IMR-90 (cell line): ENCODE data around the gene TLR6. TPM values are rescaled to one million over a fixed set of nuclear protein-coding genes. Genes with fewer than 3 reads are reported as not detected.
A peak's percentile ranks its signal among the peaks of the same experiment; 100 is the strongest.

Experiments
- ATAC-seq: fragments of 200-7000 bp; cut with Tn5 transposase; 2 replicates; pipeline ENCODE4 v1.9.1; 2020; ENCODE audit warnings: low read depth, mild to moderate bottlenecking, moderate library complexity
- BruUV-seq: library from RNA; stranded (reverse); fragments of 400-500 nt; replicated peaks from 2 replicates; lab custom pipeline; 2021; lab: Mats Ljungman, UMichigan
- CTCF ChIA-PET: fragments of 300-600 bp; formaldehyde crosslinking; extraction: SDS; loops from one replicate; lab custom pipeline; 2021; ENCODE audit warnings: antibody characterized with exemption; lab: Yijun Ruan, JAX
- POLR2A ChIA-PET: fragments of 300-600 bp; sonication (Branson Sonifier 250); formaldehyde crosslinking; loops from one replicate; lab custom pipeline; 2022; ENCODE audit warnings: antibody characterized with exemption; ENCODE audit not compliant: unreplicated experiment; lab: Charles Lee
- DNase-seq: peaks from one replicate; pipeline ENCODE4 v3.0.0; 2013
- H2AFZ ChIP-seq: replicated peaks from 2 replicates; pipeline ENCODE3; 2013; ENCODE audit warnings: low read length, mild to moderate bottlenecking; ENCODE audit not compliant: poor library complexity
- H2AK5ac ChIP-seq: 2 replicates; pipeline ENCODE4 v1.6.1; 2013; ENCODE audit warnings: low read depth, low read length, inconsistent platforms
- H2AK9ac ChIP-seq: replicated peaks from 2 replicates; pipeline ENCODE3; 2013; ENCODE audit warnings: mild to moderate bottlenecking, low read depth, low read length, moderate library complexity; ENCODE audit not compliant: poor library complexity
- H2BK120ac ChIP-seq: 2 replicates; pipeline ENCODE4 v1.6.1; 2013; ENCODE audit warnings: low read depth, low read length, inconsistent platforms
- H2BK15ac ChIP-seq: 3 replicates; pipeline ENCODE4 v1.6.1; 2013; ENCODE audit warnings: low read depth, low read length, inconsistent platforms
- H2BK20ac ChIP-seq: 2 replicates; pipeline ENCODE4 v1.6.1; 2013; ENCODE audit warnings: low read depth, mild to moderate bottlenecking, inconsistent platforms, low read length, moderate library complexity
- H2BK5ac ChIP-seq: 2 replicates; pipeline ENCODE4 v1.6.1; 2013; ENCODE audit warnings: mild to moderate bottlenecking, low read depth, low read length, inconsistent platforms; ENCODE audit not compliant: poor library complexity, severe bottlenecking
- H3K14ac ChIP-seq: replicated peaks from 2 replicates; pipeline ENCODE4 v1.6.1; 2013; ENCODE audit warnings: low read depth, low read length, inconsistent platforms
- H3K18ac ChIP-seq: 2 replicates; pipeline ENCODE4 v1.6.1; 2013; ENCODE audit warnings: low read depth, low read length, control low read depth
- H3K23ac ChIP-seq: 2 replicates; pipeline ENCODE4 v1.6.1; 2013; ENCODE audit warnings: low read depth, low read length, inconsistent platforms
- H3K27ac ChIP-seq: 2 replicates; pipeline ENCODE4 v1.5.1; 2013; ENCODE audit warnings: mild to moderate bottlenecking, control low read depth, low read length; ENCODE audit not compliant: insufficient read depth
- H3K27me3 ChIP-seq: 2 replicates; pipeline ENCODE4 v1.6.1; 2013; ENCODE audit warnings: low read length; ENCODE audit not compliant: control insufficient read depth, insufficient read depth
- H3K36me3 ChIP-seq: 2 replicates; pipeline ENCODE4 v1.6.1; 2013; ENCODE audit warnings: low read length, mixed read lengths; ENCODE audit not compliant: control insufficient read depth, insufficient read depth
- H3K4ac ChIP-seq: 2 replicates; pipeline ENCODE4 v1.6.1; 2013; ENCODE audit warnings: low read depth, low read length, inconsistent platforms
- H3K4me1 ChIP-seq: 2 replicates; pipeline ENCODE4 v1.6.1; 2013; ENCODE audit warnings: low read length, mixed read lengths; ENCODE audit not compliant: control insufficient read depth, insufficient read depth
- H3K4me2 ChIP-seq: 2 replicates; pipeline ENCODE4 v1.6.1; 2013; ENCODE audit warnings: low read depth, mild to moderate bottlenecking, control low read depth, low read length, moderate library complexity
- H3K4me3 ChIP-seq: 2 replicates; pipeline ENCODE4 v1.5.1; 2013; ENCODE audit warnings: low read depth, mild to moderate bottlenecking, control low read depth, low read length, moderate library complexity; ENCODE audit not compliant: insufficient read depth
- H3K56ac ChIP-seq: 2 replicates; pipeline ENCODE4 v1.6.1; 2013; ENCODE audit warnings: low read length, inconsistent platforms; ENCODE audit not compliant: insufficient read depth; ENCODE audit errors: extremely low read depth
- H3K79me1 ChIP-seq, 2 experiments: 2 replicates each; pipeline ENCODE4 v1.6.1; 2013; ENCODE audit warnings: low read length in 2 of 2, inconsistent platforms in 1 of 2, low read depth in 1 of 2
- H3K9ac ChIP-seq: 2 replicates; pipeline ENCODE4 v1.6.1; 2013; ENCODE audit warnings: low read depth, low read length, control low read depth
- H3K9me1 ChIP-seq: 2 replicates; pipeline ENCODE4 v1.6.1; 2013; ENCODE audit warnings: low read length, inconsistent platforms; ENCODE audit not compliant: insufficient read depth
- H3K9me3 ChIP-seq: 2 replicates; pipeline ENCODE4 v1.6.1; 2013; ENCODE audit warnings: low read length; ENCODE audit not compliant: control insufficient read depth, insufficient read depth
- H4K20me1 ChIP-seq: 2 replicates; pipeline ENCODE4 v1.6.1; 2013; ENCODE audit warnings: low read length, inconsistent platforms; ENCODE audit not compliant: insufficient read depth
- H4K5ac ChIP-seq: 2 replicates; pipeline ENCODE4 v1.6.1; 2013; ENCODE audit warnings: mild to moderate bottlenecking, low read depth, low read length, control low read depth
- H4K8ac ChIP-seq, 2 experiments: 2 replicates each; pipeline ENCODE4 v1.6.1; 2013; ENCODE audit warnings: low read depth in 2 of 2, low read length in 2 of 2, control low read depth in 1 of 2, inconsistent platforms in 1 of 2
- H4K91ac ChIP-seq: 2 replicates; pipeline ENCODE4 v1.6.1; 2013; ENCODE audit warnings: low read depth, low read length, inconsistent platforms; ENCODE audit not compliant: insufficient read depth
- CEBPB ChIP-seq: IDR thresholded peaks from 2 replicates; pipeline ENCODE4 v1.6.1; 2012; ENCODE audit warnings: low read depth, low read length, improper control_type of control experiment
- CHD1 ChIP-seq: IDR thresholded peaks from 2 replicates; pipeline ENCODE4 v1.6.1; 2012; ENCODE audit warnings: low read depth, low read length, improper control_type of control experiment
- CTCF ChIP-seq: conservative IDR thresholded peaks from 2 replicates; pipeline ENCODE4 v1.5.1; 2012; ENCODE audit warnings: mild to moderate bottlenecking, low read depth, low read length, improper control_type of control experiment
- ELK1 ChIP-seq: fragments of 150-350 bp; IDR thresholded peaks from 2 replicates; pipeline ENCODE4 v1.6.1; 2016; ENCODE audit warnings: low read depth, mild to moderate bottlenecking, low read length, moderate library complexity, borderline replicate concordance
- MAFK ChIP-seq: IDR thresholded peaks from 2 replicates; pipeline ENCODE4 v1.6.1; 2012; ENCODE audit warnings: low read depth, low read length, improper control_type of control experiment
- MAZ ChIP-seq: IDR thresholded peaks from 2 replicates; pipeline ENCODE4 v1.6.1; 2012; ENCODE audit warnings: low read depth, mild to moderate bottlenecking, low read length, improper control_type of control experiment, moderate library complexity, borderline replicate concordance
- MXI1 ChIP-seq: IDR thresholded peaks from 2 replicates; pipeline ENCODE4 v1.6.1; 2012; ENCODE audit warnings: low read depth, mild to moderate bottlenecking, low read length, moderate library complexity, borderline replicate concordance
- NFE2L2 ChIP-seq: fragments of 150-350 bp; IDR thresholded peaks from 2 replicates; pipeline ENCODE4 v1.6.1; 2016; ENCODE audit warnings: low read depth, mild to moderate bottlenecking, low read length
- RAD21 ChIP-seq: IDR thresholded peaks from 2 replicates; pipeline ENCODE4 v1.6.1; 2012; ENCODE audit warnings: low read length, improper control_type of control experiment
- RFX5 ChIP-seq: IDR thresholded peaks from 2 replicates; pipeline ENCODE4 v1.8.0; 2012; ENCODE audit warnings: low read depth, mild to moderate bottlenecking, low read length, moderate library complexity
- SMC3 ChIP-seq: fragments of 150-350 bp; IDR thresholded peaks from 2 replicates; pipeline ENCODE4 v1.6.1; 2016; ENCODE audit warnings: low read depth, mild to moderate bottlenecking, antibody characterized with exemption, low read length, moderate library complexity
- WGBS, 2 experiments: methylation state at CpG; one replicate each; pipeline versions ENCODE4 v1.1.5 to v1.1.7; 2013; ENCODE audit warnings: missing lambda C conversion rate in 2 of 2; ENCODE audit not compliant: insufficient read length in 1 of 2; ENCODE audit errors: extremely low coverage in 2 of 2; 5-methylcytosine and 5-hydroxymethylcytosine counted together
- dilution Hi-C: fragments of 300-500 bp; cut with HindIII; formaldehyde crosslinking; loops from one replicate; pipeline ENCODE4 v1.14.3; 2018; ENCODE audit warnings: low sequenced_read_pairs; ENCODE audit not compliant: unreplicated experiment
- in situ Hi-C: fragments of 300-500 bp; cut with MboI; formaldehyde crosslinking; loops from 3 replicates; pipeline ENCODE4 v1.14.3; 2019; ENCODE audit warnings: low sequenced_read_pairs, inconsistent platforms, mixed read lengths
- intact Hi-C: fragments of 100-400 bp; cut with micrococcal nuclease; formaldehyde crosslinking; loops from 2 replicates; pipeline ENCODE4 v1.10.0; 2022
- polyA plus RNA-seq, 3 experiments: library from polyadenylated mRNA; depleted of rRNA; stranded (reverse); fragments of >200 nt; gene quantifications; 2 replicates each; pipeline ENCODE4 v1.2.3, GENCODE V29; 2012; ENCODE audit warnings: low replicate concordance in 1 of 3
- total RNA-seq: library from RNA; depleted of rRNA; stranded (reverse); fragments of >200 nt; gene quantifications from 2 replicates; pipeline ENCODE4 v1.2.3, GENCODE V29; 2012
- TF ChIP-seq, protein P1 (sequence below): fragments of 150-350 bp; IDR thresholded peaks from 2 replicates; pipeline ENCODE4 v1.6.1; 2017; ENCODE audit warnings: mild to moderate bottlenecking, antibody characterized with exemption, low read length, low read depth

Gene TLR6
- total and polyA plus RNA-seq, 2 of the 4 experiments (the other 2 are of a cell fraction) = 1.4 to 3.9 TPM

DNA sequence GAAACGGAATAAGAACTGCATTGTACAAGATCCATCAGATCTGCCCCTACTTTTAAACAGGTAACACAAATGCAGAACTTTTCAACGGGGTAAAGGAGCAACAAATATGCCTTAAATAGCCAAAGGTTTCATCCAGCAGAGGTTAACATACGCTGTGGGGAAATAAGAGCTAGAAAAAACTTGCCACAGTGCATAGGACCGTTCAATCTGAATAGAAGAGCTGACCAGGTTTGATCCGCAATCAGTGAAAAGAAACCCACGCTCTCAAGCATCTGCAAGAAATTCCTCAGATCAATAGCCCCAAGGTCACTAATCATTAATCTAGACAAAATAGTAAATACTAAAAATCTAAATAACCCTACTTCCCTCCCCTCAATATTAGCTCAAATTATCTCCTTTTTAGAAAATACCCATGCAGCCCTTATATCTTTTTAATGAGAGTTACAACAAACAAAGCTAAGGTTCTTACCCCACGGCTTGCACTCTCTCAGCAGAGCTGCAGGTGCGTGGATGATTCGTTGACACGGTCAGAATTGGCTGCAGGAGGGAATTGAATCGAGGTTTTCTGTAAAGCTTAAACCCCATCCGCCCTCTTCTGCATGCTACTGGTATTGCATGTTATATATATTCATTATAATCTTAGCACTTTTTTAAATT lies 74.0 kb downstream of the TLR6 start, which contains the start of gene TLR10:
TSS of gene TLR10 (minus strand) at position 539 of the 657 bp plus-strand sequence. CDS start 7,400 bp downstream, outside the sequence.
- no peak within 1 kb of the TSS for H3K23ac ChIP-seq
- DNase-seq (peak; percentile 52), ATAC-seq (peak; percentile 81)
- no peak within 1 kb of the TSS for H3K4me2 ChIP-seq
- no peaks in the 10 kb centered on the region for H4K20me1 ChIP-seq
- H2AK5ac ChIP-seq = no peak within 1 kb of the TSS
- no peaks in the 10 kb centered on the region for H3K9me3 ChIP-seq
- no peak within 1 kb of the TSS for H2BK5ac ChIP-seq
- ChIA-PET POLR2A (no interaction called here), CTCF (interaction anchor here (1.0 to 2.2 kb wide), 12 partner anchors 9 to 73 kb away, joined by 3 to 10 read pairs (median 5); no protein-coding TSS in a partner anchor)
- H3K27ac ChIP-seq = no peak within 1 kb of the TSS
- peaks cover 4% of the 10 kb centered on the region for H3K27me3 ChIP-seq
- H3K4me3 ChIP-seq = no peak within 1 kb of the TSS
- dilution Hi-C loops (no loop called here), intact Hi-C loops (loop anchor here (2.0 kb wide), 1 partner anchor 74 kb away; the partner anchor contains the start of gene TLR6), in situ Hi-C loops (no loop called here)
- H4K5ac ChIP-seq = no peak within 1 kb of the TSS
- no peak within 1 kb of the TSS for H3K18ac ChIP-seq
- no peak within 1 kb of the TSS for H3K14ac ChIP-seq
- H3K4me1 ChIP-seq = no peaks in the 10 kb centered on the region
- TF ChIP-seq, protein P1, sequence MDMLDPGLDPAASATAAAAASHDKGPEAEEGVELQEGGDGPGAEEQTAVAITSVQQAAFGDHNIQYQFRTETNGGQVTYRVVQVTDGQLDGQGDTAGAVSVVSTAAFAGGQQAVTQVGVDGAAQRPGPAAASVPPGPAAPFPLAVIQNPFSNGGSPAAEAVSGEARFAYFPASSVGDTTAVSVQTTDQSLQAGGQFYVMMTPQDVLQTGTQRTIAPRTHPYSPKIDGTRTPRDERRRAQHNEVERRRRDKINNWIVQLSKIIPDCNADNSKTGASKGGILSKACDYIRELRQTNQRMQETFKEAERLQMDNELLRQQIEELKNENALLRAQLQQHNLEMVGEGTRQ = no peak
- TF ChIP-seq SMC3 = peak; percentile 68
- no peak for TF ChIP-seq MAZ
- peak; percentile 66 for TF ChIP-seq CTCF
- TF ChIP-seq CHD1 = no peak
- TF ChIP-seq ELK1 = no peak
- TF ChIP-seq CEBPB = no peak
- no peak for TF ChIP-seq MAFK
- TF ChIP-seq NFE2L2 = no peak
- no peak for TF ChIP-seq RFX5
- TF ChIP-seq RAD21 = peak; percentile 64
- no peak for TF ChIP-seq MXI1
- no peak within 1 kb of the TSS for H2BK15ac ChIP-seq
- no TSS peak for BruUV-seq
- no peak within 1 kb of the TSS for H4K91ac ChIP-seq
- no peak within 1 kb of the TSS for H2BK120ac ChIP-seq
- H3K9ac ChIP-seq = no peak within 1 kb of the TSS
- H3K79me1 ChIP-seq = no peaks in the 10 kb centered on the region
- no peak within 1 kb of the TSS for H4K8ac ChIP-seq
- H2AFZ ChIP-seq = no peak within 1 kb of the TSS
- no peak within 1 kb of the TSS for H3K56ac ChIP-seq
- no peak within 1 kb of the TSS for H2AK9ac ChIP-seq
- no peak within 1 kb of the TSS for H2BK20ac ChIP-seq
- no peaks in the 10 kb centered on the region for H3K9me1 ChIP-seq
- no peaks in the 10 kb centered on the region for H3K36me3 ChIP-seq
- 0% methylated on average over 1 of the region's 12 CpGs; no CpG with 5 or more reads in 1 of the 2 experiments for WGBS, 2 experiments
- H3K4ac ChIP-seq = no peak within 1 kb of the TSS
